Right lobe of liver (tissue), 6 donors: ENCODE measurements around the gene CTSE. TPM values are rescaled to one million over a fixed set of nuclear protein-coding genes. Genes with fewer than 3 reads are reported as not detected.
A peak's percentile ranks its signal among the peaks of the same experiment; 100 is the strongest.
"Not testable (repeated sequence)": the region's sequence is repeated elsewhere in the genome, so short reads cannot be mapped to it uniquely, and the experiment has no call there.

ENCODE experiments used
- ATAC-seq, 4 donors: fragments of 200-7000 bp; cut with Tn5 transposase; one replicate each; pipeline ENCODE4 v1.9.1; 2020; ENCODE audit warnings: mild to moderate bottlenecking in 4 of 4, moderate library complexity in 4 of 4
- DNase-seq, 3 donors: peaks; one replicate each; pipeline ENCODE4 v3.0.0-alpha.2; 2020
- H3K27ac ChIP-seq, 3 donors: fragments of 200-600 bp; one replicate each; pipeline ENCODE4 v1.8.0; 2022
- H3K27me3 ChIP-seq, 2 donors: fragments of 200-600 bp; one replicate each; pipeline ENCODE4 v1.8.0; 2022
- H3K36me3 ChIP-seq, 4 donors: fragments of 200-600 bp; sonication (generic) in 1 of 4; one replicate each; pipeline versions ENCODE4 v1.5.1 to v1.8.0; 2017 to 2022; ENCODE audit warnings: control low read depth in 1 of 4
- H3K4me1 ChIP-seq, 4 donors: fragments of 200-600 bp; sonication (generic) in 1 of 4; one replicate each; pipeline versions ENCODE4 v1.5.1 to v1.8.0; 2017 to 2022; ENCODE audit warnings: control low read depth in 1 of 4
- H3K4me3 ChIP-seq, 3 donors: fragments of 200-600 bp; one replicate each; pipeline ENCODE4 v1.8.0; 2022
- H3K9me3 ChIP-seq, 4 donors: fragments of 200-600 bp; sonication (generic) in 1 of 4; one replicate each; pipeline versions ENCODE4 v1.5.1 to v1.8.0; 2017 to 2022; ENCODE audit warnings: control low read depth in 1 of 4
- POLR2A ChIP-seq: fragments of 450-650 bp; IDR thresholded peaks from one replicate; pipeline ENCODE4 v1.6.1; 2017; ENCODE audit warnings: antibody characterized with exemption, mild to moderate bottlenecking
- WGBS: methylation state at CpG from one replicate; pipeline ENCODE4 v1.1.6; 2018; ENCODE audit warnings: low coverage, low lambda C conversion rate; ENCODE audit not compliant: insufficient coverage; ENCODE audit errors: missing lambda C conversion rate; 5-methylcytosine and 5-hydroxymethylcytosine counted together
- intact Hi-C, 2 donors: fragments of 100-400 bp; cut with DNase I; formaldehyde crosslinking; loops; one replicate each; pipeline versions ENCODE4 v1.11.2 to v1.14.1; 2022
- total RNA-seq, 6 experiments: library from RNA; depleted of rRNA in 2 of 6; stranded (reverse); fragments of >200 nt in 2 of 6; fragmentation: NEBNext Ultra II Directional in 3 of 6; extraction: Animal tissue kit (Norgen Biotek cat#: 25700) in 3 of 6; gene quantifications; one replicate each; pipeline versions ENCODE4 v1.1.0 to v1.2.4, GENCODE V29; 2016 to 2023
- TF ChIP-seq, protein P1 (sequence below), 4 donors: fragments of 200-600 bp in 3 of 4; fragments of 450-650 bp in 1 of 4; IDR thresholded peaks; one replicate each; pipeline versions ENCODE4 v1.5.1 to v1.8.0; 2016 to 2022; ENCODE audit warnings: antibody characterized with exemption in 4 of 4, mild to moderate bottlenecking in 2 of 4
- donor health status: DM: no; HTN: yes; CAD: no.
- donor health status: DM: no; HTN: no; CAD: no.
- donor health status: DM: no; HTN: no; CAD: no.
- donor health status: DM: no; HTN: yes; CAD: no.
- donor health status: DM: no; HTN: yes; CAD: no.

Gene CTSE
- total RNA-seq, 6 experiments from 2014 or later, result 0.11 to 0.22 TPM; not detected in 4

DNA sequence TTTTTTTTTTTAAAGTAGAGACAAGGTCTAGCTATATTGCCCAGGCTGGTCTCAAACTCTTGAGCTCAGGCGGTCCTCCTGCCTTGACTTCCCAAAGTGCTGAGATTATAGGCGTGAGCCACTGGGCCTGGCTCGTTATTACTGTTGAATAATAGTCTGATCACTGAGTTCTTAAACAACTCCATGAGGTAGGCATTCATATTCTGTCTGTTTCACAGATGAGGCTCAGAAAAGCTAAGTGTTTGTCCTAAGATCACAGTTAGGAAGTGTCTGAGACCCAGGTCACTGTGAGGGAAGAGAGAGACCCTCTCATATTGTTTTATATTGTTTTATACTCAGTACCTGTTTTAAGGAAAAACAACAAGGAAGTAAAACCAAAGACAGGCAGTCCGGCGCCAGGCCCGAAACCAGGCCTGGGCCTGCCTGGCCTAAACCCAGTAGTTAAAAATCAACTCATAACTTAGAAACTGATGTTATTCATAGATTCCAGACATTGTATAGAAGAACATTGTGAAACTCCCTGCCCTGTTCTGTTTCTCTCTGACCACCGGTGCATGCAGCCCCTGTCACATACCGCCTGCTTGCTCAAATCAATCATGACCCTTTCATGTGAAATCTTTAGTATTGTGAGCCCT is 28.7 kb upstream of the CTSE start:
- not testable (repeated sequence) for H3K27ac ChIP-seq

DNA sequence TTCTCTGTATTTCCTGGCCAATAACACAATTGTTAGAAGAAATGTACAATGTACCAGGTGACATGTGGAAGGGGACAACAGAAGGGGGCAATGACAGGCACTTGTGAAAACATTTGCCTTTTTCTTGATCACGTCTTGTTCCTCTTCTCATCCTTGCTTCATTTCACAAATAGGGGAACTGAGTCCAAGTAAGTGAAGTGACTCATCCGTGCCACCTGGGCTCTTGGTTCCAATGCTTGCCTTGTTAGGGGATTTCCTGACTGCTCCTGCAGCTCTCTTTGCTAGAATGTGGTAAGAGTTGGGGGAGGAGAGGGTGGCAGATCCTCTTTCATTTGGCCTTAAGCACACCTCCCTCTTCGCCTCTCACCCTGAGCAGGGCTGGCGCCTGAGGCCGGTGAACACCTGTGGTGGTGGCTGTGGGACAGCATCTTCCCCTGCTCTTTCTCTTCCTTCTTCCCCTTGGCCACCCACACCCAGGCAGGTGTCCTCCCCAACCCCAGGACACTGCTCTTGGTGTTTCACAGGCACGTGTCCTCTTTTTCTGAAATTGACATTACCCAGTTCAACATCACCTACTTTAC is 27.1 kb upstream of the CTSE start:
- Histone ChIP-seq H3K27me3 (no peaks in the 10 kb centered on the region), H3K9me3 (no peaks in the 10 kb centered on the region), H3K4me3 (no peak overlapping the region), H3K4me1 (peaks cover 0 to 24% (median 3%) of the 10 kb centered on the region in 4 donors), H3K36me3 (no peaks in the 10 kb centered on the region), H3K27ac (no peak overlapping the region)
- intact Hi-C loops, result no loop called here
- no peak for DNase-seq
- 53% methylated on average over 5 of the region's 6 CpGs for WGBS
- TF ChIP-seq POLR2A, result no peak
- TF ChIP-seq, protein P1, sequence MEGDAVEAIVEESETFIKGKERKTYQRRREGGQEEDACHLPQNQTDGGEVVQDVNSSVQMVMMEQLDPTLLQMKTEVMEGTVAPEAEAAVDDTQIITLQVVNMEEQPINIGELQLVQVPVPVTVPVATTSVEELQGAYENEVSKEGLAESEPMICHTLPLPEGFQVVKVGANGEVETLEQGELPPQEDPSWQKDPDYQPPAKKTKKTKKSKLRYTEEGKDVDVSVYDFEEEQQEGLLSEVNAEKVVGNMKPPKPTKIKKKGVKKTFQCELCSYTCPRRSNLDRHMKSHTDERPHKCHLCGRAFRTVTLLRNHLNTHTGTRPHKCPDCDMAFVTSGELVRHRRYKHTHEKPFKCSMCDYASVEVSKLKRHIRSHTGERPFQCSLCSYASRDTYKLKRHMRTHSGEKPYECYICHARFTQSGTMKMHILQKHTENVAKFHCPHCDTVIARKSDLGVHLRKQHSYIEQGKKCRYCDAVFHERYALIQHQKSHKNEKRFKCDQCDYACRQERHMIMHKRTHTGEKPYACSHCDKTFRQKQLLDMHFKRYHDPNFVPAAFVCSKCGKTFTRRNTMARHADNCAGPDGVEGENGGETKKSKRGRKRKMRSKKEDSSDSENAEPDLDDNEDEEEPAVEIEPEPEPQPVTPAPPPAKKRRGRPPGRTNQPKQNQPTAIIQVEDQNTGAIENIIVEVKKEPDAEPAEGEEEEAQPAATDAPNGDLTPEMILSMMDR (IDR thresholded peaks at IDR 0.05), result no peak
- peak in 2 of 4 donors; percentile 24 to 29 for ATAC-seq

More for the DNA sequence above, 28.7 kb upstream of the CTSE start:
- intact Hi-C loops, H3K27me3 ChIP-seq, ATAC-seq, DNase-seq, H3K9me3 ChIP-seq, H3K4me3 ChIP-seq, H3K36me3 ChIP-seq: not testable (repeated sequence)
- WGBS, result 81% methylated on average over 6 of the region's 8 CpGs
- H3K4me1 ChIP-seq, result peaks cover 0 to 31% (median 6%) of the 10 kb centered on the region in 4 donors

DNA sequence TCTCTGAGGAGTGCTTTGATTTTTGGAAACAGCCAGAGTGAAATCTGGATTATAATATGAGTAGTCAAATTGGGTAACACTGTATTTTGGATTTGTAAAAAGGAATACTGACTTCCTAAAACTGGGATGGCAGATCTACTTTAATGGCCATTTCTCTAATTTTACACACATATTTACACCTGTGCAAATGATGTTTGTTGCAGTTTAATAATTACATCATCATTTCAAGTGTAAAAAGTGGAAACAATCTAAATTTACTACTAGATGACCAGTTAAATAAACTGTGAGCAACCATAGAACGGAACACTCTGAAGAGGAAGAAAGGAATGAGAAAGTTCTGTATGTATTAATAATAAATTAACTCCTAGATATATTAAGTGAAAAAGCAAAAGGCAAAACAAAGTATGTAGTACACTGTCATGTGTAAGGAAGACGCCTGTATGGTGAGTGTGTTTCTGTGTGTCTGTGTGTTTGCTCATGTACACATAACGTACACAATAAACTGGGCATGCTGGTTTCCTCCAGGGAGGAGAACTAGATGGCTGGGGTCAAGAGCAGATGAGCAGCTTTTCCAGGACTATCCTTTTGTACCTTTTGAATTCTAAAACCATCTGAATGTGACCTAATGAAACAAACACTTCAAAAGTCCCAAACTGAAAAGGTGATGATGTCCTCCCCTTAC is 26.4 kb upstream of the CTSE start:
- no peaks in the 10 kb centered on the region for H3K36me3 ChIP-seq
- no peak overlapping the region for H3K27ac ChIP-seq
- 80% methylated on average over 3 of the region's 3 CpGs for WGBS
- peaks cover 0 to 17% (median under 1%) of the 10 kb centered on the region in 4 donors for H3K4me1 ChIP-seq
- ATAC-seq (no peak), DNase-seq (no peak)
- no peaks in the 10 kb centered on the region for H3K27me3 ChIP-seq
- no peak for TF ChIP-seq POLR2A
- TF ChIP-seq, protein P1 (IDR thresholded peaks at IDR 0.05), result no peak
- intact Hi-C loops, result no loop called here
- H3K9me3 ChIP-seq, result no peaks in the 10 kb centered on the region
- H3K4me3 ChIP-seq, result no peak overlapping the region

DNA sequence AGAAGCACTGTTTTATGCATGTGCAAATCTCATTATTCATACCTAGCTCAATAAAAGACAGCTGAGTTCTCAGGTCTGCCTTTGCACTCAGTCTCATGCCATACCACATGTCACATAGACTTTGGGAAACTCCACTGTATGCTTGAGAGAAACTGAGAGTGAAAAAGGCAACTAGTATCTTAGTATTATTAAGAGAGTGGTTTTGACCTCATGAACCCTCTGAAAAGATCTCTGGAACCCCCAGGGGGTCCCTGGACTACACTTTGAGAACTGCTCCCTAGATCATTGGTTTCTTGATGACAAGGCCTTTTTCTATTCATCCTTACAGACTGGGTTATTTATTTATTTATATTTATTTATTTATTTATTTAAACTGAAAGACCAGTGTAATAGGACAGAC is 25.6 kb upstream of the CTSE start:
- no peak for TF ChIP-seq POLR2A
- TF ChIP-seq, protein P1 (IDR thresholded peaks at IDR 0.05), result no peak

DNA sequence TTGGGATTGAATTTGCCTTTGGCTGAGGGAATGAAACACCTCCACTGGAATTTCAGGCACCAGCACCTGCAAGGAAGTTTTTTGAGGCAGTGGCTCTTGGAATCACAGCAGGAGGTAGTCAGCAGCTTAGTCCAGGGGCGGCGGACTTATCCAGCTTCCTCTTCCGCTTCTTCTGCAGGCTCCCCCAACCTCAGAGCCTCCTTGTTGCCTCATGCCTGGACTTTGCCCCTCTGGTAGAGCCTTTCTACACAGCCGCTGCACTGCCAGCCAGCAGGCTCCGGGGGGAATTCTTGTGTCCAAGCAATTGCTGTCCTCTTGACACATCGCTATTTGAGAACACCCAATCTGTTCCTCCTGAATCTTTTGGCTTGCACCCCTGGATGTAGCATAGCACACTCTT is 24.9 kb upstream of the CTSE start:
- DNase-seq, result peak; percentile 72 to 78 (median 76)
- ATAC-seq, result peak; percentile 85 to 93 (median 86)
- intact Hi-C loops, result no loop called here
- TF ChIP-seq POLR2A, result no peak
- TF ChIP-seq, protein P1 (IDR thresholded peaks at IDR 0.05), result no peak
- Histone ChIP-seq H3K27me3 (no peaks in the 10 kb centered on the region), H3K4me1 (peaks cover 0 to 12% (median 0%) of the 10 kb centered on the region in 4 donors), H3K36me3 (no peaks in the 10 kb centered on the region), H3K9me3 (no peaks in the 10 kb centered on the region), H3K4me3 (no peak overlapping the region), H3K27ac (no peak overlapping the region)
- WGBS, result 40% methylated on average over 4 of the region's 6 CpGs

More for the DNA sequence above, 25.6 kb upstream of the CTSE start:
- ATAC-seq, result no peak
- no peak overlapping the region for H3K27ac ChIP-seq
- intact Hi-C loops, result no loop called here
- no peaks in the 10 kb centered on the region for H3K27me3 ChIP-seq
- no peaks in the 10 kb centered on the region for H3K9me3 ChIP-seq
- no peaks in the 10 kb centered on the region for H3K36me3 ChIP-seq
- H3K4me1 ChIP-seq, result peaks cover 0 to 12% (median 0%) of the 10 kb centered on the region in 4 donors
- no peak overlapping the region for H3K4me3 ChIP-seq
- DNase-seq, result no peak
